ENCODE data around the gene TAF15.

DNA sequence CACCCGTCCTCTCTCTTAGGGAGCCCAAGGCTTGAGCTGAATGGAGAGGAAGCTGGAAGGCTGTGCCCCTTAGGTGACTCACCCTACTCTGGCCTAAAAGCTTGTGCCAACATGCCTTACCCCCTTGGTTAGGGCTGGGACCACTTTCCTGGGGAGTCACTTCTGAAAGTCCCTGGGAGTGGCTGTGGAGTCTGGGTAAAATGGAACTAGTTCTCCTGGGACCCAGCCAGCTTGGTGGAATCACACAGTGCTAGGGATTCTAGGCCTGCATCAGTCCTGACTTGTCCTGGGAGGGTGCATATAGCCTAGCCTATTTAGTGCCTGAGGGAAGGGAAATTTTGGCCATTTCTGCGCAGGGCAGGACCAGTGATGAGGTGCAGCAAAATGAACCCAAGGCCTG, 24.4 kb upstream of the TAF15 start:
- TF ChIP-seq CTCF (IDR thresholded peaks at IDR 0.05) (no peak), POLR2A (IDR thresholded peaks at IDR 0.05) (no peak)
